Neutrophil (primary cell): ENCODE results near the gene MGAT4A.

Experiments used
- H3K27ac ChIP-seq: fragments of 200-600 bp; sonication (generic); 2 replicates; pipeline ENCODE4 v1.5.1; 2016; ENCODE audit warnings: mild to moderate bottlenecking, moderate library complexity
- H3K27me3 ChIP-seq: fragments of 200-600 bp; sonication (generic); 2 replicates; pipeline ENCODE4 v1.6.0; 2016; ENCODE audit warnings: mild to moderate bottlenecking
- H3K36me3 ChIP-seq: fragments of 200-600 bp; sonication (generic); 2 replicates; pipeline ENCODE4 v1.5.1; 2017
- H3K4me1 ChIP-seq, 2 experiments: fragments of 200-600 bp in 1 of 2; sonication (generic) in 1 of 2; 1 replicate in 1 of 2; 2 replicates in 1 of 2; pipeline versions ENCODE4 v1.5.1 to v1.6.1; 2013 to 2016; ENCODE audit warnings: low read depth in 1 of 2, low read length in 1 of 2, mild to moderate bottlenecking in 1 of 2, moderate library complexity in 1 of 2; ENCODE audit not compliant: control insufficient read depth in 1 of 2, insufficient read depth in 1 of 2
- H3K4me3 ChIP-seq, 2 experiments: fragments of 200-600 bp in 1 of 2; sonication (generic) in 1 of 2; 1 replicate in 1 of 2; 2 replicates in 1 of 2; pipeline ENCODE4 v1.5.1; 2013 to 2016; ENCODE audit warnings: low read depth in 1 of 2, low read length in 1 of 2, mild to moderate bottlenecking in 1 of 2, moderate library complexity in 1 of 2
- H3K9me3 ChIP-seq: fragments of 200-600 bp; sonication (generic); 2 replicates; pipeline ENCODE4 v1.5.1; 2016
- TF ChIP-seq, protein P1 (sequence below): fragments of 200-600 bp; sonication (generic); IDR thresholded peaks from 2 replicates; pipeline ENCODE4 v1.5.1; 2016; ENCODE audit warnings: antibody characterized with exemption

The MGAT4A gene

GRCh38 chr2:98764499-98764898 lies 33.6 kb upstream of the MGAT4A start:
- TF ChIP-seq, protein P1, sequence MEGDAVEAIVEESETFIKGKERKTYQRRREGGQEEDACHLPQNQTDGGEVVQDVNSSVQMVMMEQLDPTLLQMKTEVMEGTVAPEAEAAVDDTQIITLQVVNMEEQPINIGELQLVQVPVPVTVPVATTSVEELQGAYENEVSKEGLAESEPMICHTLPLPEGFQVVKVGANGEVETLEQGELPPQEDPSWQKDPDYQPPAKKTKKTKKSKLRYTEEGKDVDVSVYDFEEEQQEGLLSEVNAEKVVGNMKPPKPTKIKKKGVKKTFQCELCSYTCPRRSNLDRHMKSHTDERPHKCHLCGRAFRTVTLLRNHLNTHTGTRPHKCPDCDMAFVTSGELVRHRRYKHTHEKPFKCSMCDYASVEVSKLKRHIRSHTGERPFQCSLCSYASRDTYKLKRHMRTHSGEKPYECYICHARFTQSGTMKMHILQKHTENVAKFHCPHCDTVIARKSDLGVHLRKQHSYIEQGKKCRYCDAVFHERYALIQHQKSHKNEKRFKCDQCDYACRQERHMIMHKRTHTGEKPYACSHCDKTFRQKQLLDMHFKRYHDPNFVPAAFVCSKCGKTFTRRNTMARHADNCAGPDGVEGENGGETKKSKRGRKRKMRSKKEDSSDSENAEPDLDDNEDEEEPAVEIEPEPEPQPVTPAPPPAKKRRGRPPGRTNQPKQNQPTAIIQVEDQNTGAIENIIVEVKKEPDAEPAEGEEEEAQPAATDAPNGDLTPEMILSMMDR: no peak
- Histone ChIP-seq H3K4me1 (peaks cover 37 to 61% of the 10 kb centered on the region in 2 experiments), H3K27ac (peak overlapping the region; percentile 45), H3K4me3 (no peak overlapping the region), H3K36me3 (no peaks in the 10 kb centered on the region), H3K9me3 (no peaks in the 10 kb centered on the region), H3K27me3 (no peaks in the 10 kb centered on the region)

- Histone ChIP-seq H3K4me3 (no peak overlapping the region), H3K4me1 (peaks cover 48 to 62% of the 10 kb centered on the region in 2 experiments), H3K27me3 (no peaks in the 10 kb centered on the region), H3K36me3 (no peaks in the 10 kb centered on the region), H3K9me3 (no peaks in the 10 kb centered on the region), H3K27ac (no peak overlapping the region)
- TF ChIP-seq, protein P1: no peak
Measured at GRCh38 chr2:98763209-98763951, 32.4 kb upstream of the MGAT4A start.

DNA sequence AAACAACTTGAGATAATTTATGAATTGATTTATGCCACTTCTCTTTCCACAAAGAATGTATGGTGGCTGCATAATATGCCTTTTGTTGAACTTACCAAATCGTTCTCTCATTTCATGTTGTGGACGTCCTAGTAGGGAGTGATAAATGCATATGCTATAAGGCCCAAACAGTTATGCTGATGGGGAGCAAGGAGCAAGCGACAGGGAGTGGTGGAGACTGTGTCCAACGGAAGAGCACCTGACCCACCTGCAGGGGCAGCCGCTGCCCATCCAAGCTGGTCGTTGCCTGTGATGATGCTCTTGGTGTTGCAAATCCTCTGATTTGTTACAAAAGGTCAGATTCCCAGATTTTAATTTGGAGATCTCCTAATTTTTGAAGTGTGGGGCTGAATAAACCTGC lies 31.0 kb upstream of the MGAT4A start:
- H3K4me3 ChIP-seq: no peak overlapping the region
- TF ChIP-seq, protein P1: no peak
- no peaks in the 10 kb centered on the region for H3K27me3 ChIP-seq
- H3K27ac ChIP-seq: no peak overlapping the region
- no peaks in the 10 kb centered on the region for H3K9me3 ChIP-seq
- no peaks in the 10 kb centered on the region for H3K36me3 ChIP-seq
- H3K4me1 ChIP-seq: peaks cover 60 to 74% of the 10 kb centered on the region in 2 experiments

- no peaks in the 10 kb centered on the region for H3K9me3 ChIP-seq
- no peak overlapping the region for H3K27ac ChIP-seq
- H3K36me3 ChIP-seq: no peaks in the 10 kb centered on the region
- no peaks in the 10 kb centered on the region for H3K27me3 ChIP-seq
- TF ChIP-seq, protein P1: no peak
- no peak overlapping the region for H3K4me3 ChIP-seq
- H3K4me1 ChIP-seq: peaks cover 60 to 69% of the 10 kb centered on the region in 2 experiments
Measured at GRCh38 chr2:98761267-98761781, 30.4 kb upstream of the MGAT4A start.

DNA sequence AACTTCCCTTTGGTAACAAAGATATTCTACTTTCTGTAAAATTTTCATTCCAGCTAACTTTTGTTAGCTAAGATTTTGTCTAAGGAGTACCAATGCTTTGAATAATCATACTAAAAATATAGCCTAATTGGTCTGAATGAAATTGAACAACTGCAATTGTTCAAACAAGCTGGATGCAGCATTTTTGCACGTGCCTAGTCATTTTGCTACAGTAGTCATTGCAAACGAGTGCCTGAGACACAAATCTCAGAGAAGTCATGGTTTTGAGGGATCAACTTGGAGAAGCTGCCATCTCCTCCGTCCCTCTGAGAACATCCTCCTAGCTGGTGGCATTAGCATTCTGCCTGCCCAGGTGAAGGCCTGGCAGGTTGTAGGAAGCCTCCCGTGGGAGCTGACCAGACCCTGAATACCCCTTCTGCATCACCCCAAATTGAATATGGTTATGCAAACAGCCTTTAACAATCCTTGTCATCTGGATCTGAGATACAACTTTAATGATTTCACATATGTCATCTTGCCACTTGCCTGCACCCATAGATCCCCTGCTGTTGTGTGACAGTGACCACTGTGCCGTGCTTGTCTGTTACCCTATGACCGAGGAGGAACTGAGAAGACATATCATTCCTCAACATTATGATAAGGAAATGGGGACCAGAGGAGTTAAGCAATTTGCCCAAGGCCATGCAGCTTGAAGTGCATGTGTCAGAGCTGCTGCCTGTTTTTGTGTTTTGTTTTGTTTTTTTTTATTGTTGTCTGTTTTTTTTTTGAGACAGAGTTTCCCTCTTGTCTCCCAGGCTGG lies 29.1 kb upstream of the MGAT4A start:
- no peaks in the 10 kb centered on the region for H3K9me3 ChIP-seq
- peak overlapping the region; percentile 74 for H3K27ac ChIP-seq
- TF ChIP-seq, protein P1: no peak
- no peaks in the 10 kb centered on the region for H3K27me3 ChIP-seq
- H3K36me3 ChIP-seq: no peaks in the 10 kb centered on the region
- no peak overlapping the region for H3K4me3 ChIP-seq
- H3K4me1 ChIP-seq: peaks cover 53 to 56% of the 10 kb centered on the region in 2 experiments
